Neural cell (in vitro differentiated cells): ENCODE results near the gene SPN.

ENCODE experiments used
- EP300 ChIP-seq: fragments of 450-650 bp; conservative IDR thresholded peaks from 2 replicates; pipeline ENCODE4 v1.6.1; 2014; ENCODE audit warnings: antibody characterized with exemption, mild to moderate bottlenecking, moderate library complexity; ENCODE audit not compliant: poor library complexity, severe bottlenecking
- MXI1 ChIP-seq: fragments of 450-650 bp; conservative IDR thresholded peaks from 2 replicates; pipeline ENCODE4 v1.6.1; 2014; ENCODE audit warnings: antibody characterized with exemption, mild to moderate bottlenecking; ENCODE audit not compliant: poor library complexity, severe bottlenecking
- POLR2AphosphoS5 ChIP-seq: IDR thresholded peaks from 2 replicates; pipeline ENCODE4 v1.6.1; 2012
- TF ChIP-seq, protein P1 (sequence below): fragments of 450-650 bp; IDR thresholded peaks from 2 replicates; pipeline ENCODE4 v1.5.1; 2014; ENCODE audit warnings: antibody characterized with exemption, mild to moderate bottlenecking, moderate library complexity; ENCODE audit not compliant: poor library complexity, severe bottlenecking

DNA sequence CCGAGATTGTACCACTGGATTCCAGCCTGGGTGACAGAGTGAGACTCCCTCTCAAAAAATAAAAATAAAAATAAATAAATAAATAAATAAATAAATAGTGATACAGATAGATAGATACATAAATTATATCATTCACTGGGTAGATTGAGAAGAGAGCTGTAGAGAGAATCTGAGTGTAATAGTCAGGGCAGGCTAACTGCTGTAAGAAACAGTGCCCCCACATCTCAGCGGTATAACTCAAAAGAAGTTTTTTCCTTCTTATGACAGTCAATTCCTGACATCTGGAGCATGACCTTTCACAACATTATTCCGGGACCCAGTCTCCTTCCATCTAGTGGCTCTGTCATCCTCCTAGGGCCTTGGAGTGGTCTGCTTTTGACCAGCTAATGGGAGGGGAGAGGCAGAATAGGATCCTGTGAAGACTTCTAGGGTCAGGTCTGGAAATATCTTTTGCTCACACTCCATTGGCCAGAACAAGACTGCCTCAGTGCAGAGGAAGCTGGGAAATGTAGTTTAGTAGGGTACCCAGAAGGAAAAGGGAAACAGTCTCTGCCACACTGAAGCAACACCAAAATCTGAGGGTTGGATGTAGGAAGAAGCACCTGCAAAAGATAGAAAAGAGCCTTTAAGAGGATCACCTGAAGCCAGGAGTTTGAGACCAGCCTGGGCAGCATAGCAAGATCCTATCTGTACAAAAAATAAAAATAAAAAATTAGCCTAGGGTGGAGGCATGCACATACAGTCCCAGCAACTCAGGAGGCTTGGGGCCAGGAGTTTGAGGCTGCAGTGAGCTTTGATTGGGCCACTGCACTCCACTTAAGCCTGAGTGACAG, 13.0 kb downstream of the SPN start:
- TF ChIP-seq, protein P1, sequence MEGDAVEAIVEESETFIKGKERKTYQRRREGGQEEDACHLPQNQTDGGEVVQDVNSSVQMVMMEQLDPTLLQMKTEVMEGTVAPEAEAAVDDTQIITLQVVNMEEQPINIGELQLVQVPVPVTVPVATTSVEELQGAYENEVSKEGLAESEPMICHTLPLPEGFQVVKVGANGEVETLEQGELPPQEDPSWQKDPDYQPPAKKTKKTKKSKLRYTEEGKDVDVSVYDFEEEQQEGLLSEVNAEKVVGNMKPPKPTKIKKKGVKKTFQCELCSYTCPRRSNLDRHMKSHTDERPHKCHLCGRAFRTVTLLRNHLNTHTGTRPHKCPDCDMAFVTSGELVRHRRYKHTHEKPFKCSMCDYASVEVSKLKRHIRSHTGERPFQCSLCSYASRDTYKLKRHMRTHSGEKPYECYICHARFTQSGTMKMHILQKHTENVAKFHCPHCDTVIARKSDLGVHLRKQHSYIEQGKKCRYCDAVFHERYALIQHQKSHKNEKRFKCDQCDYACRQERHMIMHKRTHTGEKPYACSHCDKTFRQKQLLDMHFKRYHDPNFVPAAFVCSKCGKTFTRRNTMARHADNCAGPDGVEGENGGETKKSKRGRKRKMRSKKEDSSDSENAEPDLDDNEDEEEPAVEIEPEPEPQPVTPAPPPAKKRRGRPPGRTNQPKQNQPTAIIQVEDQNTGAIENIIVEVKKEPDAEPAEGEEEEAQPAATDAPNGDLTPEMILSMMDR = no peak
- TF ChIP-seq POLR2AphosphoS5 (no peak), MXI1 (no peak), EP300 (no peak)
